Measurements from ENCODE around the gene RCAN2. TPM values are rescaled to one million over a fixed set of nuclear protein-coding genes. Genes with fewer than 3 reads are reported as not detected.

RCAN2 gene
- total and polyA plus RNA-seq, 7 donors = 2.6 to 108 (median 20.0) TPM

GRCh38 chr6:46469021-46469420 lies 22.2 kb downstream of the RCAN2 start:
- ATAC-seq = peak; percentile 47 to 63 (median 55)
- Histone ChIP-seq H3K36me3 (ENCODE audit: insufficient read depth in 1 of 2, low read depth in 1 of 2) (no peaks in the 10 kb centered on the region), H3K27me3 (ENCODE audit: insufficient read depth in 3 of 3, low read length in 2 of 3) (no peaks in the 10 kb centered on the region), H3K27ac (peak overlapping the region; percentile 54), H3K9me3 (no peaks in the 10 kb centered on the region), H3K4me1 (peaks cover 22% of the 10 kb centered on the region), H3K4me3 (no peak overlapping the region)
- intact Hi-C loops (cut with DNase I) = no loop called here
- TF ChIP-seq CTCF (IDR thresholded peaks at IDR 0.05) = no peak
- DNase-seq = no peak
- WGBS, 3 donors = 35 to 64% (median 50%) methylated on average over 2 of the region's 2 CpGs

GRCh38 chr6:46468403-46469010 lies 22.7 kb downstream of the RCAN2 start:
- H3K36me3 ChIP-seq (ENCODE audit: insufficient read depth in 1 of 2, low read depth in 1 of 2) = no peaks in the 10 kb centered on the region
- WGBS, 3 donors = 63 to 74% (median 65%) methylated on average over 9 of the region's 9 CpGs
- H3K27me3 ChIP-seq (ENCODE audit: insufficient read depth in 3 of 3, low read length in 2 of 3) = no peaks in the 10 kb centered on the region
- ATAC-seq (no peak), DNase-seq (no peak)
- peaks cover 22% of the 10 kb centered on the region for H3K4me1 ChIP-seq
- intact Hi-C loops (cut with DNase I) = no loop called here
- H3K27ac ChIP-seq = peak overlapping the region; percentile 54
- no peak overlapping the region for H3K4me3 ChIP-seq
- no peaks in the 10 kb centered on the region for H3K9me3 ChIP-seq
- TF ChIP-seq CTCF (IDR thresholded peaks at IDR 0.05) = no peak

GRCh38 chr6:46466570-46466969 lies 24.7 kb downstream of the RCAN2 start:
- no peaks in the 10 kb centered on the region for H3K36me3 ChIP-seq (ENCODE audit: insufficient read depth in 1 of 2, low read depth in 1 of 2)
- H3K27ac ChIP-seq = no peak overlapping the region
- intact Hi-C loops (cut with DNase I) = no loop called here
- WGBS, 3 donors = 71 to 79% (median 78%) methylated on average over 4 of the region's 4 CpGs
- DNase-seq (no peak), ATAC-seq (no peak)
- no peak overlapping the region for H3K4me3 ChIP-seq
- no peaks in the 10 kb centered on the region for H3K27me3 ChIP-seq (ENCODE audit: insufficient read depth in 3 of 3, low read length in 2 of 3)
- no peaks in the 10 kb centered on the region for H3K9me3 ChIP-seq
- no peak for TF ChIP-seq CTCF (IDR thresholded peaks at IDR 0.05)
- H3K4me1 ChIP-seq = peaks cover 17% of the 10 kb centered on the region

GRCh38 chr6:46465294-46466165 lies 25.7 kb downstream of the RCAN2 start:
- no peaks in the 10 kb centered on the region for H3K36me3 ChIP-seq (ENCODE audit: insufficient read depth in 1 of 2, low read depth in 1 of 2)
- H3K27ac ChIP-seq = no peak overlapping the region
- H3K27me3 ChIP-seq (ENCODE audit: insufficient read depth in 3 of 3, low read length in 2 of 3) = no peaks in the 10 kb centered on the region
- TF ChIP-seq CTCF (IDR thresholded peaks at IDR 0.05) = no peak
- intact Hi-C loops (cut with DNase I) = no loop called here
- H3K9me3 ChIP-seq = no peaks in the 10 kb centered on the region
- H3K4me1 ChIP-seq = peaks cover 16% of the 10 kb centered on the region
- DNase-seq (no peak), ATAC-seq (no peak)
- WGBS, 3 donors = 72 to 79% (median 75%) methylated on average over 4 of the region's 4 CpGs
- H3K4me3 ChIP-seq = no peak overlapping the region

Measured in psoas muscle (tissue), 8 donors.